Ascending aorta (tissue), 2 donors: ENCODE data around the gene PRR36. TPM values are rescaled to one million over a fixed set of nuclear protein-coding genes. Genes with fewer than 3 reads are reported as not detected.

Experiments
- DNase-seq, 2 donors: peaks; one replicate each; pipeline ENCODE4 v3.0.0-alpha.2; 2019; ENCODE audit warnings: low spot score in 2 of 2
- H3K27ac ChIP-seq, 2 donors: fragments of 200-600 bp; sonication (generic); one replicate each; pipeline ENCODE4 v1.5.1; 2016 to 2017; ENCODE audit warnings: mild to moderate bottlenecking in 1 of 2
- H3K27me3 ChIP-seq: fragments of 200-600 bp; sonication (generic); one replicate; pipeline ENCODE4 v1.5.1; 2017
- H3K36me3 ChIP-seq, 2 donors: fragments of 200-600 bp; sonication (generic); one replicate each; pipeline ENCODE4 v1.5.1; 2016
- H3K4me1 ChIP-seq, 2 donors: fragments of 200-600 bp; sonication (generic); one replicate each; pipeline ENCODE4 v1.5.1; 2016 to 2017; ENCODE audit warnings: mild to moderate bottlenecking in 1 of 2
- H3K4me3 ChIP-seq, 2 donors: fragments of 200-600 bp; sonication (generic); one replicate each; pipeline ENCODE4 v1.5.1; 2016 to 2017; ENCODE audit warnings: mild to moderate bottlenecking in 1 of 2
- H3K9me3 ChIP-seq, 2 donors: fragments of 200-600 bp; sonication (generic); one replicate each; pipeline ENCODE4 v1.5.1; 2016
- intact Hi-C: fragments of 100-400 bp; cut with DNase I; formaldehyde crosslinking; loops from one replicate; pipeline ENCODE4 v1.15.1; 2023
- total RNA-seq: library from RNA; depleted of rRNA; stranded (reverse); fragments of >200 nt; gene quantifications from one replicate; pipeline ENCODE4 v1.1.0, GENCODE V29; 2016
- TF ChIP-seq, protein P1 (sequence below), 3 experiments: fragments of 200-600 bp in 2 of 3; fragments of 450-650 bp in 1 of 3; sonication (generic) in 2 of 3; IDR thresholded peaks; one replicate each; pipeline ENCODE4 v1.5.1; 2016 to 2019; ENCODE audit warnings: antibody characterized with exemption in 3 of 3, mild to moderate bottlenecking in 1 of 3, moderate library complexity in 1 of 3

PRR36 gene
- not detected for total RNA-seq

DNA sequence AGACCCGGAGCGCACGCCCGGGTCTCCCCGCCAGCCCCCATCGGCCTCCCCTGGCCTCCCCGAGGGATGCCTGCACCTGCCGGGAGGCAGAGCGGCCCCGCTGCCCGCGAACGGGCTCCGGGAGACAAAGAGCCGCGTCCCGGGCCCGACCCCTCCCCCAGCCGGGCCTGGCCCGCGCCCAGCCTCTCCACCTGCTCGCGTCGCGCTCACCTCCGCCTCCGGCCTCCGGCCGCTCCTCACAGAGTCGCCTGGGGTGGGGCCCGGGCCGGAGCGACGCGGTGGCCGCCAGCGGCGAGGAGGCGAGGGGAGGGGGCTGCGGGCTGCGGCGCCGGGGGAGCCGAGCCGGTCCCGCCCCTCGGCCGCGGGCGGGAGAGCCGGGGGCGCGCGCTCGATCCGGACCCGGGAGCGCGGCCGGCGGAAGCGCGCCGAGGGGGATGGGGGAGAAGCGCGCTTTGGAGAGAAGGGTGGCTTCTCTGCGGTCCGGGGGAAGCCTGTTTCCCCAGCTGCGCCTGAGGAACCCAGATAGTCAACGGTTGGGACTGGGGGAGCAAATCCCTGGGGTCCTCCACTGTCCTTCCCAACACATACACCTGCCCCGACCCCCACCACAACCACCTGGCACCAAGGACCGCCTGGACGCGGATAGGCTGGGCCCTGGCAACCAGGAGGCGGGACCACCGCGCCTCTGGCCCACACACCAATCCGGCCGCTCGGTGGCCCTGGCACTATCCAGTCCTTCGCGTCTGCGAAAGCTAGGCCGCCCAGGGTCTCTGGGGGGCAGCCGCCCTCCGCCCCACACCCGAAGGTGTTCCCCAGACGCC, at the start of gene PRR36:
Gene PRR36, minus strand, starts transcription at position 315 of the 821 bp plus-strand sequence. CDS start 701 bp downstream, outside the sequence.
- Histone ChIP-seq H3K4me3 (peak within 1 kb of the TSS; percentile 18 to 30), H3K36me3 (no peaks in the 10 kb centered on the region), H3K9me3 (no peaks in the 10 kb centered on the region), H3K27me3 (peaks cover 16% of the 10 kb centered on the region), H3K4me1 (peaks cover 5 to 11% of the 10 kb centered on the region in 2 donors), H3K27ac (no peak within 1 kb of the TSS)
- intact Hi-C loops: no loop called here
- TF ChIP-seq, protein P1, sequence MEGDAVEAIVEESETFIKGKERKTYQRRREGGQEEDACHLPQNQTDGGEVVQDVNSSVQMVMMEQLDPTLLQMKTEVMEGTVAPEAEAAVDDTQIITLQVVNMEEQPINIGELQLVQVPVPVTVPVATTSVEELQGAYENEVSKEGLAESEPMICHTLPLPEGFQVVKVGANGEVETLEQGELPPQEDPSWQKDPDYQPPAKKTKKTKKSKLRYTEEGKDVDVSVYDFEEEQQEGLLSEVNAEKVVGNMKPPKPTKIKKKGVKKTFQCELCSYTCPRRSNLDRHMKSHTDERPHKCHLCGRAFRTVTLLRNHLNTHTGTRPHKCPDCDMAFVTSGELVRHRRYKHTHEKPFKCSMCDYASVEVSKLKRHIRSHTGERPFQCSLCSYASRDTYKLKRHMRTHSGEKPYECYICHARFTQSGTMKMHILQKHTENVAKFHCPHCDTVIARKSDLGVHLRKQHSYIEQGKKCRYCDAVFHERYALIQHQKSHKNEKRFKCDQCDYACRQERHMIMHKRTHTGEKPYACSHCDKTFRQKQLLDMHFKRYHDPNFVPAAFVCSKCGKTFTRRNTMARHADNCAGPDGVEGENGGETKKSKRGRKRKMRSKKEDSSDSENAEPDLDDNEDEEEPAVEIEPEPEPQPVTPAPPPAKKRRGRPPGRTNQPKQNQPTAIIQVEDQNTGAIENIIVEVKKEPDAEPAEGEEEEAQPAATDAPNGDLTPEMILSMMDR (IDR thresholded peaks at IDR 0.05): no peak
- DNase-seq: no peak

DNA sequence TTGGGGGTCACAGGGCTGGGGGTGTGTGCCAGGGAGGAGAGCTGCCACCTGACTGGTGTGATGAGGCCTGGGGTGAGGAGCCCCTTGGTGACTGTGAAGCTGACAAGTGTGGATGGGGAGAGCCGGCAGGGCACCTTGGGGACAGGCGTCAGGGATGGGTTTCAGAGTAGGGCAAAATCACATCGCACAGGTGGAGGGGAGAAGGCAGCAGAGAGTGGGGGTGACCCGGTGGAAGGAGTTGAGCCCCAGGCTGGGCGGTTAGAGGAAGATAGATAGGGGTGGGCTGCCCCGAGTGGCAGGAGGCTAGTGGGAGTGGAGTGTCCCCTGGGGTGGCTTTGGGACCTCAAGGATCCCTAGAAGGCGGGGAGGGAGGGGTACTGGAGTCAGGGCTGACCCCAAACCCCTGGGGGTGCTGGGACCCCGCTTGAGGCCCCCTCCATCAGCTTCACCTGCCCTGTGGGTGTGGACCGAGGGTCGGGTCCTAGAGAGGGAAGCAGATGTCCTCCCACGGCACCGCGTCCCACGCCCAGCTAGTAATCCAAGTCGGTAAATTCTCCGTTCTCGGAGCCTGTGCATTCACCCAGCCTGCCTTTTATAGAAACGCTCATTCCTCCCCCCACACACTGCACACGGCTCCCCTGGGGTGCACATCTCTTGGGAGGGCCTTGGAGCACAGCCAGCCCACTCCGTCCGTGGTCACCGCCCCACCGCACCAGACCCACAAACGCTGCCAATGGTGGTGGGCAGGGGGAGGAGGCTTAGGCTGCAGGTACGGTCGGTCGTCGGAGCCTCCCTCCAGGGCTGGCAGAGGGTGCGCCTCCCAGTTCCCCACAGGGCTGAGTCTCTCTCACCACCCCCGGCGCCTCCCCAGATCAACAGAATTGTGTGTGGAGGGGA, 49.4 kb upstream of the PRR36 start:
- H3K9me3 ChIP-seq: no peaks in the 10 kb centered on the region
- peaks cover 6 to 18% of the 10 kb centered on the region in 2 donors for H3K36me3 ChIP-seq
- intact Hi-C loops: loop anchor here (10.0 kb wide), 3 partner anchors 591 to 1861 kb away; partner anchors contain the start of gene ZNF414
- H3K27me3 ChIP-seq: no peaks in the 10 kb centered on the region
- H3K4me3 ChIP-seq: no peak overlapping the region
- H3K27ac ChIP-seq: no peak overlapping the region
- no peak for DNase-seq
- TF ChIP-seq, protein P1 (IDR thresholded peaks at IDR 0.05): no peak
- H3K4me1 ChIP-seq: peaks cover 27 to 54% of the 10 kb centered on the region in 2 donors

DNA sequence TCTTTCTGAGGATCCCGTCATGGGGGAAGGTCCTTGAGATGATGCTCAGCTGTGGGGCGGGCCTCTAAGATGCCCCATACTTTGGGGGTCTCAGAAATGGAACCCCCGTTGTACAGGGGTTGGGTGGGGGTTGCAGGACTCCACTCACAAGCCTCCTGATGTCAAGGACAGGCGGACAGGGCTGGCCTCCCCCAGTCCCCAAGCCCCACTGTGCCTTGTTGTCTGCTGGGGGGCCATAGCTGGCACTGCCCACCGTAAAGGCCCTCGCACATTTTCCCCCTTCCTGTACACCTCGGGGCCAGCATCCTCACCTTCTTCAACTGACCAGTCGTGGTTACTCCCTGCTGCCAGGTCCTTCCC, 48.6 kb upstream of the PRR36 start:
- no peaks in the 10 kb centered on the region for H3K9me3 ChIP-seq
- TF ChIP-seq, protein P1 (IDR thresholded peaks at IDR 0.05): no peak
- H3K27ac ChIP-seq: no peak overlapping the region
- DNase-seq: no peak
- peaks cover 29 to 50% of the 10 kb centered on the region in 2 donors for H3K4me1 ChIP-seq
- H3K27me3 ChIP-seq: no peaks in the 10 kb centered on the region
- H3K4me3 ChIP-seq: no peak overlapping the region
- H3K36me3 ChIP-seq: peaks cover 6 to 18% of the 10 kb centered on the region in 2 donors
- intact Hi-C loops: loop anchor here (10.0 kb wide), 3 partner anchors 592 to 1862 kb away; partner anchors contain the start of gene ZNF414

DNA sequence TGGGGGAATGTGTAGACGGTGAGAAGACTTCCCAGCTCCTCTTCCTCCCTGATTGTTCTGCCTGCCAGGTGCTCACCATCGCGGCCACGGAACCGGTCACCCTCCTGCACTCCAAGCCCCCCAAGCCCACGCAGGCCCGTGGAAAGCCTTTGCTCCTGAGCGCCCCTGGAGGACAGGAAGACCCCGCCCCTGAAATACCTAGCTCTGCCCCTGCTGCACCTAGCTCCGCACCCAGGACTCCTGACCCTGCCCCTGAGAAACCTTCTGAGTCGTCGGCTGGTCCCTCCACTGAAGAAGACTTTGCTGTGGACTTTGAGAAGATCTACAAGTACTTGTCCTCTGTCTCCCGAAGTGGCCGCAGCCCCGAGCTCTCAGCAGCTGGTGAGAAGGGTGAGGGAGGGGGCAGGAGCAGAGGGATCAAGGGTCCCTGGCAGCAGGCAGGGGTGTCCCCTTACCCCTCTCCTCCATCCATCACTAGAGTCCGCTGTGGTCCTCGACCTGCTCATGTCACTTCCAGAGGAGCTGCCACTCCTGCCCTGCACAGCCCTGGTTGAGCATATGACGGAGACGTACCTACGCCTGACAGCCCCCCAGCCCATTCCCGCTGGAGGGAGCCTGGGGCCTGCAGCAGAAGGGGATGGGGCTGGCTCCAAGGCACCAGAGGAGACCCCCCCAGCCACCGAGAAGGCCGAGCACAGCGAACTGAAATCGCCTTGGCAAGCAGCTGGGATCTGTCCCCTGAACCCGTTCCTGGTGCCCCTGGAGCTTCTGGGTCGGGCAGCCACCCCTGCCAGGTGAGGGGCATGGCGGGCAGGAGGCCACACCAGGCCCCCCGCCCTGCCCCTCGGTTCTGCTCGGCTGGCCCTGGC, 48.0 kb upstream of the PRR36 start:
- H3K36me3 ChIP-seq: peaks cover 6 to 18% of the 10 kb centered on the region in 2 donors
- H3K4me1 ChIP-seq: peaks cover 35 to 50% of the 10 kb centered on the region in 2 donors
- peaks cover 4% of the 10 kb centered on the region for H3K27me3 ChIP-seq
- H3K9me3 ChIP-seq: no peaks in the 10 kb centered on the region
- peak overlapping the region in 1 of 2 donors; percentile 96 for H3K4me3 ChIP-seq
- H3K27ac ChIP-seq: peak overlapping the region in 1 of 2 donors; percentile 93
- TF ChIP-seq, protein P1 (IDR thresholded peaks at IDR 0.05): no peak
- DNase-seq: no peak
- intact Hi-C loops: loop anchor here (2.0 to 10.0 kb wide), 4 partner anchors 593 to 1863 kb away; partner anchors contain the start of genes TRIP10 and ZNF414
